Measurements from ENCODE around the gene SMIM35.

DNA sequence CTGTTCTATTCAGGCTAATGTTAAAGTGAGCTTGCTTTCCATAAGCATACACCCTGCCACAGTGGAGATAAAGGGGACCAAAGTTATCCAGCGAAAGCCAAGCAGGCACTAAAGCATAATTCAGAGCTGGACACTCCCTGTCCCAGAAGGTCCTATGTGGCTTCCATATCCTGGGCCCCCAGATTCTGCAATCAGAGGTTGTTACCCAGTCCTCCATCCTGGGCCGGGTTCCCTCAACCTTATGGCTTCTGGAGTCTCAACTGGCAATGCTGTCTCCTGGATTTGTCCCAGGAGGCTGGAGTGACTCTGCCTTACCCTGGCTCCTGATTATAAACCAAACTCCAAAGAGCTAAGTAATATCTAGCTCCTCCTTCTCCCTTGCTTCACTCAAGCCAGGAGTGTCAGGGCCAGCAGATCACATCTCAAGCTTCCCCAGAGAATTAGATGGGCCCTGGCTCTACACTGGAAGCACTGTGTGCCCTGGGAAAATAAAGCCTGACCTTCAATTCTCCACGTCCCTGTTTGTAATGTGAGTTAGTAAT lies 14.0 kb upstream of the SMIM35 start:
- no peak for TF ChIP-seq POLR2A (IDR thresholded peaks at IDR 0.05; ENCODE audit: low read depth, low read length)
- TF ChIP-seq, protein P1, sequence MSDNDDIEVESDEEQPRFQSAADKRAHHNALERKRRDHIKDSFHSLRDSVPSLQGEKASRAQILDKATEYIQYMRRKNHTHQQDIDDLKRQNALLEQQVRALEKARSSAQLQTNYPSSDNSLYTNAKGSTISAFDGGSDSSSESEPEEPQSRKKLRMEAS (IDR thresholded peaks at IDR 0.05; ENCODE audit: insufficient read depth, insufficient read length) = no peak
- no peak for TF ChIP-seq EZH2 (IDR thresholded peaks at IDR 0.05; ENCODE audit: borderline replicate concordance, low read depth, low read length, severe bottlenecking)
- TF ChIP-seq, protein P2, sequence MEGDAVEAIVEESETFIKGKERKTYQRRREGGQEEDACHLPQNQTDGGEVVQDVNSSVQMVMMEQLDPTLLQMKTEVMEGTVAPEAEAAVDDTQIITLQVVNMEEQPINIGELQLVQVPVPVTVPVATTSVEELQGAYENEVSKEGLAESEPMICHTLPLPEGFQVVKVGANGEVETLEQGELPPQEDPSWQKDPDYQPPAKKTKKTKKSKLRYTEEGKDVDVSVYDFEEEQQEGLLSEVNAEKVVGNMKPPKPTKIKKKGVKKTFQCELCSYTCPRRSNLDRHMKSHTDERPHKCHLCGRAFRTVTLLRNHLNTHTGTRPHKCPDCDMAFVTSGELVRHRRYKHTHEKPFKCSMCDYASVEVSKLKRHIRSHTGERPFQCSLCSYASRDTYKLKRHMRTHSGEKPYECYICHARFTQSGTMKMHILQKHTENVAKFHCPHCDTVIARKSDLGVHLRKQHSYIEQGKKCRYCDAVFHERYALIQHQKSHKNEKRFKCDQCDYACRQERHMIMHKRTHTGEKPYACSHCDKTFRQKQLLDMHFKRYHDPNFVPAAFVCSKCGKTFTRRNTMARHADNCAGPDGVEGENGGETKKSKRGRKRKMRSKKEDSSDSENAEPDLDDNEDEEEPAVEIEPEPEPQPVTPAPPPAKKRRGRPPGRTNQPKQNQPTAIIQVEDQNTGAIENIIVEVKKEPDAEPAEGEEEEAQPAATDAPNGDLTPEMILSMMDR (IDR thresholded peaks at IDR 0.05; ENCODE audit: extremely low read depth in 1 of 2, insufficient read depth in 1 of 2, low read depth in 1 of 2, low read length in 2 of 2) = no peak
- no peak for TF ChIP-seq POLR2AphosphoS5 (IDR thresholded peaks at IDR 0.05; ENCODE audit: insufficient read depth, low read depth, low read length)
- no peak for TF ChIP-seq GATA2 (IDR thresholded peaks at IDR 0.05; ENCODE audit: insufficient read depth, insufficient read length, low read depth, low read length)

Data from endothelial cell of umbilical vein (primary cell).